Mesenchymal stem cell (in vitro differentiated cells and primary cell): ENCODE measurements around the gene HAUS5.

Source experiments
- DNase-seq: peaks from one replicate; pipeline ENCODE4 v3.0.0-alpha.2; 2013
- H2AFZ ChIP-seq: one replicate; pipeline ENCODE4 v1.6.1; 2013; ENCODE audit warnings: low read depth, mild to moderate bottlenecking, control low read depth, inconsistent platforms, low read length, moderate library complexity
- H2AK5ac ChIP-seq: 2 replicates; pipeline ENCODE4 v1.6.1; 2013; ENCODE audit warnings: low read length, moderate library complexity, mild to moderate bottlenecking, inconsistent platforms; ENCODE audit not compliant: severe bottlenecking
- H2BK120ac ChIP-seq: one replicate; pipeline ENCODE4 v1.6.1; 2013; ENCODE audit warnings: low read depth, mild to moderate bottlenecking, inconsistent platforms, low read length, moderate library complexity
- H2BK12ac ChIP-seq, 2 experiments: one replicate each; pipeline ENCODE4 v1.6.1; 2013; ENCODE audit warnings: inconsistent platforms in 2 of 2, low read length in 2 of 2, mild to moderate bottlenecking in 2 of 2, moderate library complexity in 2 of 2, control low read depth in 1 of 2
- H2BK15ac ChIP-seq: one replicate; pipeline ENCODE4 v1.6.1; 2013; ENCODE audit warnings: mild to moderate bottlenecking, low read depth, inconsistent platforms; ENCODE audit not compliant: poor library complexity, severe bottlenecking
- H2BK5ac ChIP-seq: 2 replicates; pipeline ENCODE4 v1.6.1; 2013; ENCODE audit warnings: low read depth, mild to moderate bottlenecking, low read length, control low read depth, inconsistent platforms; ENCODE audit not compliant: poor library complexity, severe bottlenecking
- H3K14ac ChIP-seq, 2 experiments: one replicate each; pipeline ENCODE4 v1.6.1; 2013; ENCODE audit warnings: inconsistent platforms in 2 of 2, low read length in 2 of 2, control low read depth in 1 of 2, mild to moderate bottlenecking in 1 of 2, moderate library complexity in 1 of 2
- H3K18ac ChIP-seq, 2 experiments: one replicate each; pipeline ENCODE4 v1.6.1; 2013; ENCODE audit warnings: inconsistent platforms in 2 of 2, low read length in 2 of 2, control low read depth in 1 of 2, low read depth in 1 of 2, mild to moderate bottlenecking in 1 of 2
- H3K23ac ChIP-seq, 2 experiments: one replicate each; pipeline ENCODE4 v1.6.1; 2013; ENCODE audit warnings: inconsistent platforms in 2 of 2, low read length in 2 of 2, mild to moderate bottlenecking in 2 of 2, moderate library complexity in 2 of 2, control low read depth in 1 of 2
- H3K27ac ChIP-seq: 2 replicates; pipeline ENCODE4 v1.5.1; 2013; ENCODE audit warnings: mild to moderate bottlenecking, moderate library complexity, low read length, control low read depth, inconsistent platforms; ENCODE audit not compliant: poor library complexity, severe bottlenecking
- H3K27me3 ChIP-seq, 2 experiments: 2 replicates each; pipeline versions ENCODE4 v1.6.1 to v1.7.0; 2013; ENCODE audit warnings: low read length in 2 of 2, mild to moderate bottlenecking in 2 of 2, moderate library complexity in 2 of 2, control low read depth in 1 of 2, inconsistent platforms in 1 of 2; ENCODE audit not compliant: control insufficient read depth in 1 of 2, insufficient read depth in 1 of 2
- H3K36me3 ChIP-seq, 2 experiments: 2 replicates each; pipeline versions ENCODE4 v1.6.1 to v1.7.0; 2013; ENCODE audit warnings: low read length in 2 of 2, control low read depth in 1 of 2, inconsistent platforms in 1 of 2, low read depth in 1 of 2, mild to moderate bottlenecking in 1 of 2; ENCODE audit not compliant: insufficient read depth in 2 of 2, control insufficient read depth in 1 of 2
- H3K4ac ChIP-seq, 2 experiments: one replicate each; pipeline ENCODE4 v1.6.1; 2013; ENCODE audit warnings: inconsistent platforms in 2 of 2, low read length in 2 of 2, mild to moderate bottlenecking in 2 of 2, moderate library complexity in 2 of 2, control low read depth in 1 of 2, low read depth in 1 of 2
- H3K4me1 ChIP-seq: 2 replicates; pipeline ENCODE4 v1.6.1; 2013; ENCODE audit warnings: low read depth, low read length, control low read depth; ENCODE audit not compliant: control insufficient read depth, insufficient read depth
- H3K4me2 ChIP-seq: 2 replicates; pipeline ENCODE4 v1.6.1; 2013; ENCODE audit warnings: low read length, mild to moderate bottlenecking, inconsistent platforms; ENCODE audit not compliant: poor library complexity, severe bottlenecking
- H3K4me3 ChIP-seq, 2 experiments: 2 replicates each; pipeline versions ENCODE4 v1.5.1 to v1.7.0; 2013; ENCODE audit warnings: low read length in 2 of 2, mild to moderate bottlenecking in 2 of 2, control low read depth in 1 of 2, low read depth in 1 of 2; ENCODE audit not compliant: insufficient read depth in 1 of 2
- H3K79me1 ChIP-seq: replicated peaks from 2 replicates; pipeline ENCODE4 v1.6.1; 2013; ENCODE audit warnings: mild to moderate bottlenecking, control low read depth, low read length, inconsistent platforms; ENCODE audit not compliant: poor library complexity, severe bottlenecking
- H3K9ac ChIP-seq: 2 replicates; pipeline ENCODE4 v1.7.0; 2013; ENCODE audit warnings: mild to moderate bottlenecking, low read length, moderate library complexity
- H3K9me3 ChIP-seq: 2 replicates; pipeline ENCODE4 v1.7.0; 2013; ENCODE audit warnings: mild to moderate bottlenecking, low read length; ENCODE audit not compliant: control insufficient read depth
- H4K8ac ChIP-seq: one replicate; pipeline ENCODE4 v1.6.1; 2013; ENCODE audit warnings: inconsistent platforms, mild to moderate bottlenecking, low read length, moderate library complexity
- H4K91ac ChIP-seq: one replicate; pipeline ENCODE4 v1.6.1; 2013; ENCODE audit warnings: mild to moderate bottlenecking, low read length, inconsistent platforms
- WGBS: methylation state at CpG from one replicate; pipeline ENCODE4 v1.1.7; 2013; ENCODE audit warnings: mixed read lengths; 5-methylcytosine and 5-hydroxymethylcytosine counted together

The HAUS5 gene

DNA sequence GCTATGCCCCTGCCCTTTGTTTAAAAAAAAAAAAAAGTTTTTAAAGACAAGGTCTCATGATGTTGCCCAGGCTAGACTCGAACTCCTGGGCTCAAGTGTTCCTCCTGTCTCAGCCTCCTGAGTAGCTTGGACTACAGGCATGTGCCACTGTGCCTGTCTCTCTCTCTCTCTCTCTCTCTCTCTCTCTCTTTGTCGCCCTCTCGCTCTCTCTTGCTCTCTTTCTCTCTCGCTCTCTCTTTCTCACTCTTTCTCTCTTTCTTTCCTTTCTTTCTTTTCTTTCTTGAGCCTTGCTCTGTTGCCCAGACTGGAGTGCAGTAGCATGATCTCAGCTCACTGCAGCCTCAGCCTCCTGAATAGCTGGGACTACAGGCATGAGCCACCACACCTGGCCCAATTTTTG is 43.1 kb downstream of the HAUS5 start:
- Histone ChIP-seq H3K27me3 (no peaks in the 10 kb centered on the region), H2BK120ac (no peak overlapping the region), H3K4me1 (no peaks in the 10 kb centered on the region), H3K27ac (no peak overlapping the region), H3K14ac (no peak overlapping the region), H3K4me3 (no peak overlapping the region), H3K36me3 (peaks cover 66 to 73% of the 10 kb centered on the region in 2 experiments), H2BK12ac (no peak overlapping the region), H2BK5ac (no peak overlapping the region), H3K18ac (no peak overlapping the region), H3K4me2 (no peak overlapping the region), H3K9me3 (no peaks in the 10 kb centered on the region), H2BK15ac (no peak overlapping the region), H2AK5ac (no peak overlapping the region), H3K4ac (no peak overlapping the region), H4K91ac (no peak overlapping the region), H4K8ac (no peak overlapping the region), H3K9ac (no peak overlapping the region), H2AFZ (no peak overlapping the region), H3K23ac (no peak overlapping the region), H3K79me1 (peaks cover 29% of the 10 kb centered on the region)
- 98% methylated on average over 4 of the region's 4 CpGs for WGBS
- no peak for DNase-seq

DNA sequence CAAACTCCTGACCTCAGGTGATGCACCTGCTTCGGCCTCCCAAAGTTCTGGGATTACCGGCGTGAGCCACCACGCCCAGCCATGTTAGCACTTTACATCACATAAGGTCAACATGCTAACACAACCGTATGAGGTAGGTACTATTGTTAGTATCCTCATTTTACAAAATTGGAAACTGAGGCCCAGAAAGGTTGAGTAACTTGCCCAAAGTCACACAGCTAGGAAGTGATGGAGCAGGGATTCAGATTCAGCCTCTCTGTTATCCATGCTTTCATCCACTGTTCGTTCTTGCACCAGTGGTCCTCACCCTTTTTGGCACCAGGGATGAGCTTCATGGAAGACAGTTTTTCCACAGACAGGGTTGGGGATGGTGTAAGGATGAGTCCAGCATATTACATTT is 44.2 kb downstream of the HAUS5 start:
- Histone ChIP-seq H4K8ac (no peak overlapping the region), H3K4me1 (peaks cover 3% of the 10 kb centered on the region), H2BK12ac (no peak overlapping the region), H2BK5ac (no peak overlapping the region), H3K18ac (no peak overlapping the region), H3K4me2 (no peak overlapping the region), H3K14ac (no peak overlapping the region), H3K79me1 (peaks cover 21% of the 10 kb centered on the region), H3K9ac (no peak overlapping the region), H2BK15ac (no peak overlapping the region), H3K4me3 (no peak overlapping the region), H3K36me3 (peaks cover 65 to 67% of the 10 kb centered on the region in 2 experiments), H2BK120ac (no peak overlapping the region), H3K23ac (no peak overlapping the region), H3K27me3 (no peaks in the 10 kb centered on the region), H3K4ac (no peak overlapping the region), H3K27ac (no peak overlapping the region), H2AK5ac (no peak overlapping the region), H4K91ac (no peak overlapping the region), H2AFZ (no peak overlapping the region), H3K9me3 (no peaks in the 10 kb centered on the region)
- no peak for DNase-seq
- no CpG with 5 or more reads among the region's 6 CpGs for WGBS

- 95% methylated on average over 15 of the region's 15 CpGs for WGBS
- no peak overlapping the region for H2AFZ ChIP-seq
- H2AK5ac ChIP-seq, result no peak overlapping the region
- peaks cover 19% of the 10 kb centered on the region for H3K79me1 ChIP-seq
- no peak overlapping the region for H3K4me3 ChIP-seq
- no peak overlapping the region for H3K23ac ChIP-seq
- H3K4ac ChIP-seq, result no peak overlapping the region
- no peak overlapping the region for H4K8ac ChIP-seq
- H4K91ac ChIP-seq, result no peak overlapping the region
- no peaks in the 10 kb centered on the region for H3K27me3 ChIP-seq
- H3K4me1 ChIP-seq, result peaks cover 3% of the 10 kb centered on the region
- H3K14ac ChIP-seq, result no peak overlapping the region
- H3K9me3 ChIP-seq, result no peaks in the 10 kb centered on the region
- H3K36me3 ChIP-seq, result peaks cover 64 to 69% of the 10 kb centered on the region in 2 experiments
- no peak overlapping the region for H2BK15ac ChIP-seq
- H3K4me2 ChIP-seq, result no peak overlapping the region
- no peak overlapping the region for H3K9ac ChIP-seq
- no peak for DNase-seq
- no peak overlapping the region for H2BK12ac ChIP-seq
- H2BK120ac ChIP-seq, result no peak overlapping the region
- H3K18ac ChIP-seq, result no peak overlapping the region
- no peak overlapping the region for H3K27ac ChIP-seq
- no peak overlapping the region for H2BK5ac ChIP-seq
These were observed 45.6 kb downstream of the HAUS5 start for GRCh38 chr19:35657904-35658700.

- no peak for DNase-seq
- WGBS, result 100% methylated on average over 3 of the region's 6 CpGs
These were observed 49.4 kb downstream of the HAUS5 start for GRCh38 chr19:35661995-35662340.

More at GRCh38 chr19:35661995-35662340, 49.4 kb downstream of the HAUS5 start:
- H2AFZ ChIP-seq, result no peak overlapping the region
- no peak overlapping the region for H3K23ac ChIP-seq
- no peak overlapping the region for H2BK15ac ChIP-seq
- no peak overlapping the region for H3K4me3 ChIP-seq
- peaks cover 44 to 51% of the 10 kb centered on the region in 2 experiments for H3K36me3 ChIP-seq
- no peak overlapping the region for H2BK5ac ChIP-seq
- H3K4ac ChIP-seq, result no peak overlapping the region
- peaks cover 3% of the 10 kb centered on the region for H3K4me1 ChIP-seq
- no peak overlapping the region for H3K4me2 ChIP-seq
- H2AK5ac ChIP-seq, result no peak overlapping the region
- H2BK120ac ChIP-seq, result no peak overlapping the region
- H3K9ac ChIP-seq, result no peak overlapping the region
- no peak overlapping the region for H4K8ac ChIP-seq
- H4K91ac ChIP-seq, result no peak overlapping the region
- peaks cover 8% of the 10 kb centered on the region for H3K79me1 ChIP-seq
- H3K14ac ChIP-seq, result no peak overlapping the region
- H3K18ac ChIP-seq, result no peak overlapping the region
- no peak overlapping the region for H3K27ac ChIP-seq
- no peak overlapping the region for H2BK12ac ChIP-seq
- no peaks in the 10 kb centered on the region for H3K9me3 ChIP-seq
- no peaks in the 10 kb centered on the region for H3K27me3 ChIP-seq
